NB4 (cell line): ENCODE results near the gene IFI6.

Experiments used
- CTCF ChIP-seq: IDR thresholded peaks from one replicate; pipeline ENCODE4 v1.5.1; 2012; ENCODE audit warnings: low read depth, low read length
- POLR2A ChIP-seq: IDR thresholded peaks from 2 replicates; pipeline ENCODE4 v1.6.1; 2011; ENCODE audit warnings: mild to moderate bottlenecking; ENCODE audit not compliant: insufficient read length; ENCODE audit errors: extremely low read depth

DNA sequence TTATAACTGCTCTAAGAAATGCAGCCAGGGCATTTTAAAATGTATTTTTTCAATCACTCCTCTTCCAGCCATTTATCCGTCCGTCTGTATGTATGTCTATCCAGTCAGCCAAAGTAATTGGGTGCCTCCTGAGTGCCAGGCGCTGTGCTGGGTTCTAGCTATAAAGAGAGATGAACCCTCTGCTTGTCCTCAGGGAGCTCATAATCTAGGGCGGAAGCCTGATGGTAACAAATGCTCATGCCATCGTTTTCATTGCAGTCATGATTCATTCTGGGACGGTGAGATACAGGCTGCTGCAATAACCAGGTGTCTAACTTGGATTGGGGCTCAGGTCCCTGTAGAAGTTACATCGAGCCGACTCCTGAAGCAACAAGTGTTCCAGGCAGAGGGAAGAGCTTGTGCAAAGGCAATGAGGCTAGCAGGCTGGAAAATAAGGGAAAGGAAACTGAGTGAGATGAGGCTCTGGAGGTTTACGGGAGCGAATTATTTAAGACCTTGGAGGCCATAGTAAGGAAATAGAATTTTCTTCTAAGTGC is 11.6 kb downstream of the IFI6 start:
- TF ChIP-seq CTCF (no peak), POLR2A (no peak)
